Measurements from ENCODE around the gene ADGRG1.

GRCh38 chr16:57642160-57643135 lies 14.0 kb downstream of the ADGRG1 start:
- TF ChIP-seq CTCF (IDR thresholded peaks at IDR 0.05) (no peak), POLR2A (IDR thresholded peaks at IDR 0.05) (no peak)
